Activated T-helper 9 cell treated with anti-CD3 and anti-CD28 coated beads, Interleukin-2, amount 50 U/mL, for 16 hours (primary cell): ENCODE measurements around the gene POMGNT1.

Experiments
- DNase-seq: peaks from one replicate; pipeline ENCODE4 v3.0.0-alpha.2; 2020; ENCODE audit warnings: low read depth

The POMGNT1 gene

GRCh38 chr1:46157916-46158311, 40.3 kb downstream of the POMGNT1 start:
- DNase-seq: no peak

GRCh38 chr1:46153732-46154131, 44.5 kb downstream of the POMGNT1 start:
- DNase-seq: no peak

- DNase-seq: no peak
Observed at GRCh38 chr1:46153228-46153627, 45.0 kb downstream of the POMGNT1 start.

GRCh38 chr1:46152016-46152415, 46.2 kb downstream of the POMGNT1 start:
- no peak for DNase-seq

GRCh38 chr1:46150085-46150484, 48.1 kb downstream of the POMGNT1 start:
- no peak for DNase-seq

GRCh38 chr1:46148318-46148717, 49.9 kb downstream of the POMGNT1 start:
- no peak for DNase-seq
